ENCODE results near the gene DRAP1.

DNA sequence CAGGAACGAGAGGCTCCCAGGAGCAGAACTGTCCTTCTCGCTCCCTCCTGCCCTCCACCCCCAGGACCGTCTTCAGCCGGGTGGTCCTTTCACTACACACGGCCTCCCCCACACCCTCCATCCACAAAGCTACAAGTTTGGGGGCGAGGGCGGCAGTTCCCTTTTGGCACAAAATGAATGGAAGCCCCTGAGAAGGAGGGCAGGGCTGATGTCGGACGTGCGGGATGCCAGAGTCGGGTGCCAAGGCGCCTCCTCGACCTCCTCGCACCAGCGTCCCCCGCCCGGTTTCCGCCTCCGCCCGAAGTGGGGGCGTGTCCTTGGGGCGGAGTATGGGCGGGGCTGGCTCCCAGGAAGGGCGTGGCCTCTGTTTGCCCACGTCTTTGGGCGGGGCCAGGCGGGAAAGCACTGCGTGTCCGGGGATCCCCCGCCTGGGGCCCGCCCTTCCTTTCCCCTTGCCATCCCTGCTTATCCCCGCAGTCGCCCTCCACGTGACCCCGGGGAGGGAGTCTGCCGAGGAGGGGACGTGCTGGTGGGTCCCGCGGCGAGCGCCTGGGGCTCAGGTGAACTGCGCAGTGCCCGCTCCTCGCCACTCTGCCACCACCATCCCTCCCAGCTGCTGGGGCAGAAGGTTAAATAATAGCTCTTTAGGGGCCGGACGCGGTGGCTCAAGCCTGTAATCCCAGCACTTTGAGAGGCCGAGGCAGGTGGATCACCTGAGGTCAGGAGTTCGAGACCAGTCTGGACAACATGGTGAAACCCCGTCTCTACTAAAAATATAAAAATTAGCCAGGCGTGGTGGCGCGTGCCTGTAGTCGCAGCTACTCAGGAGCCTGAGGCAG, 45.7 kb upstream of the DRAP1 start:
- TF ChIP-seq, protein P1, sequence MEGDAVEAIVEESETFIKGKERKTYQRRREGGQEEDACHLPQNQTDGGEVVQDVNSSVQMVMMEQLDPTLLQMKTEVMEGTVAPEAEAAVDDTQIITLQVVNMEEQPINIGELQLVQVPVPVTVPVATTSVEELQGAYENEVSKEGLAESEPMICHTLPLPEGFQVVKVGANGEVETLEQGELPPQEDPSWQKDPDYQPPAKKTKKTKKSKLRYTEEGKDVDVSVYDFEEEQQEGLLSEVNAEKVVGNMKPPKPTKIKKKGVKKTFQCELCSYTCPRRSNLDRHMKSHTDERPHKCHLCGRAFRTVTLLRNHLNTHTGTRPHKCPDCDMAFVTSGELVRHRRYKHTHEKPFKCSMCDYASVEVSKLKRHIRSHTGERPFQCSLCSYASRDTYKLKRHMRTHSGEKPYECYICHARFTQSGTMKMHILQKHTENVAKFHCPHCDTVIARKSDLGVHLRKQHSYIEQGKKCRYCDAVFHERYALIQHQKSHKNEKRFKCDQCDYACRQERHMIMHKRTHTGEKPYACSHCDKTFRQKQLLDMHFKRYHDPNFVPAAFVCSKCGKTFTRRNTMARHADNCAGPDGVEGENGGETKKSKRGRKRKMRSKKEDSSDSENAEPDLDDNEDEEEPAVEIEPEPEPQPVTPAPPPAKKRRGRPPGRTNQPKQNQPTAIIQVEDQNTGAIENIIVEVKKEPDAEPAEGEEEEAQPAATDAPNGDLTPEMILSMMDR (conservative IDR thresholded peaks at IDR 0.05; ENCODE audit: low read depth in 2 of 2) = no peak
- TF ChIP-seq EZH2 (IDR thresholded peaks at IDR 0.05; ENCODE audit: low read depth, unreplicated experiment) = no peak
- no peak for TF ChIP-seq EZH2phosphoT487 (IDR thresholded peaks at IDR 0.05; ENCODE audit: unreplicated experiment)
- peak; percentile 87 for TF ChIP-seq POLR2AphosphoS5 (IDR thresholded peaks at IDR 0.05; ENCODE audit: low read depth)
- TF ChIP-seq JUNB (IDR thresholded peaks at IDR 0.05; ENCODE audit: unreplicated experiment) = no peak
- no peak for TF ChIP-seq REST (IDR thresholded peaks at IDR 0.05; ENCODE audit: unreplicated experiment)
- TF ChIP-seq, protein P2, sequence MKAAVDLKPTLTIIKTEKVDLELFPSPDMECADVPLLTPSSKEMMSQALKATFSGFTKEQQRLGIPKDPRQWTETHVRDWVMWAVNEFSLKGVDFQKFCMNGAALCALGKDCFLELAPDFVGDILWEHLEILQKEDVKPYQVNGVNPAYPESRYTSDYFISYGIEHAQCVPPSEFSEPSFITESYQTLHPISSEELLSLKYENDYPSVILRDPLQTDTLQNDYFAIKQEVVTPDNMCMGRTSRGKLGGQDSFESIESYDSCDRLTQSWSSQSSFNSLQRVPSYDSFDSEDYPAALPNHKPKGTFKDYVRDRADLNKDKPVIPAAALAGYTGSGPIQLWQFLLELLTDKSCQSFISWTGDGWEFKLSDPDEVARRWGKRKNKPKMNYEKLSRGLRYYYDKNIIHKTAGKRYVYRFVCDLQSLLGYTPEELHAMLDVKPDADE (IDR thresholded peaks at IDR 0.05) = no peak
- TF ChIP-seq STAT1 (IDR thresholded peaks at IDR 0.05; ENCODE audit: unreplicated experiment) = no peak
- TF ChIP-seq NANOG (IDR thresholded peaks at IDR 0.05; ENCODE audit: borderline replicate concordance) = no peak
